Liver (tissue), 9 donors: ENCODE measurements around the gene SLC38A10. TPM values are rescaled to one million over a fixed set of nuclear protein-coding genes. Genes with fewer than 3 reads are reported as not detected.

Experiments
- DNase-seq: peaks from one replicate; pipeline ENCODE4 v3.0.0-alpha.2; 2017; ENCODE audit warnings: low spot score
- H3K27ac ChIP-seq, 2 donors: one replicate each; pipeline ENCODE4 v1.7.0; 2013; ENCODE audit warnings: inconsistent platforms in 2 of 2, low read length in 2 of 2, control low read depth in 1 of 2, low read depth in 1 of 2, mild to moderate bottlenecking in 1 of 2
- H3K27me3 ChIP-seq, 4 donors: one replicate each; pipeline versions ENCODE4 v1.6.1 to v1.7.0; 2013; ENCODE audit warnings: low read length in 3 of 4, inconsistent platforms in 1 of 4, mild to moderate bottlenecking in 1 of 4, moderate library complexity in 1 of 4; ENCODE audit not compliant: control insufficient read depth in 4 of 4, insufficient read depth in 4 of 4
- H3K36me3 ChIP-seq, 4 donors: one replicate each; pipeline versions ENCODE4 v1.6.1 to v1.7.0; 2013; ENCODE audit warnings: low read length in 3 of 4, mild to moderate bottlenecking in 3 of 4, low read depth in 1 of 4, moderate library complexity in 1 of 4; ENCODE audit not compliant: control insufficient read depth in 4 of 4, insufficient read depth in 3 of 4
- H3K4me1 ChIP-seq, 4 donors: one replicate each; pipeline versions ENCODE4 v1.6.1 to v1.7.0; 2013; ENCODE audit warnings: low read length in 3 of 4, mild to moderate bottlenecking in 3 of 4, moderate library complexity in 1 of 4; ENCODE audit not compliant: control insufficient read depth in 4 of 4, insufficient read depth in 4 of 4
- H3K4me3 ChIP-seq, 3 donors: one replicate each; pipeline versions ENCODE4 v1.6.1 to v1.7.0; 2013; ENCODE audit warnings: low read length in 3 of 3, control low read depth in 1 of 3, low read depth in 1 of 3, mild to moderate bottlenecking in 1 of 3
- H3K9ac ChIP-seq, 2 donors: one replicate each; pipeline ENCODE4 v1.7.0; 2013; ENCODE audit warnings: low read length in 2 of 2, mild to moderate bottlenecking in 2 of 2, moderate library complexity in 2 of 2, control low read depth in 1 of 2, low read depth in 1 of 2
- H3K9me3 ChIP-seq, 4 donors: one replicate each; pipeline versions ENCODE4 v1.6.1 to v1.7.0; 2013; ENCODE audit warnings: low read length in 3 of 4; ENCODE audit not compliant: control insufficient read depth in 4 of 4
- EGR1 ChIP-seq, 2 donors: IDR thresholded peaks; 2 replicates each; pipeline ENCODE4 v1.6.1; 2016 to 2018; ENCODE audit warnings: antibody characterized with exemption in 2 of 2, low read depth in 2 of 2
- FOXA1 ChIP-seq: IDR thresholded peaks from 2 replicates; pipeline ENCODE4 v1.6.1; 2016; ENCODE audit warnings: antibody characterized with exemption
- GABPA ChIP-seq, 2 donors: IDR thresholded peaks in 1 of 2; conservative IDR thresholded peaks in 1 of 2; 2 replicates each; pipeline ENCODE4 v1.6.1; 2016; ENCODE audit warnings: antibody characterized with exemption in 2 of 2, mild to moderate bottlenecking in 1 of 2, moderate library complexity in 1 of 2
- HNF4A ChIP-seq, 2 donors: conservative IDR thresholded peaks; 2 replicates each; pipeline ENCODE4 v1.6.1; 2016; ENCODE audit warnings: antibody characterized with exemption in 2 of 2, mild to moderate bottlenecking in 2 of 2
- HNF4G ChIP-seq: IDR thresholded peaks from 2 replicates; pipeline ENCODE4 v1.6.1; 2016; ENCODE audit warnings: antibody characterized with exemption
- JUND ChIP-seq, 2 donors: IDR thresholded peaks; 2 replicates each; pipeline ENCODE4 v1.6.1; 2016; ENCODE audit warnings: antibody characterized with exemption in 2 of 2
- NR2F2 ChIP-seq: IDR thresholded peaks from 2 replicates; pipeline ENCODE4 v1.6.1; 2016; ENCODE audit warnings: antibody characterized with exemption
- RAD21 ChIP-seq, 2 donors: IDR thresholded peaks; 2 replicates each; pipeline ENCODE4 v1.6.1; 2016; ENCODE audit warnings: antibody characterized with exemption in 2 of 2, mild to moderate bottlenecking in 2 of 2
- SP1 ChIP-seq: IDR thresholded peaks from 2 replicates; pipeline ENCODE4 v1.6.1; 2018; ENCODE audit warnings: antibody characterized with exemption, mild to moderate bottlenecking
- TAF1 ChIP-seq: conservative IDR thresholded peaks from 2 replicates; pipeline ENCODE4 v1.6.1; 2016; ENCODE audit warnings: antibody characterized with exemption, mild to moderate bottlenecking
- ZBTB33 ChIP-seq: IDR thresholded peaks from 2 replicates; pipeline ENCODE4 v1.6.1; 2016; ENCODE audit warnings: antibody characterized with exemption
- WGBS: extraction: QIAGEN DNeasy Blood & Tissue Kit; methylation state at CpG from one replicate; pipeline ENCODE4 v1.1.7; 2013; 5-methylcytosine and 5-hydroxymethylcytosine counted together
- polyA plus RNA-seq, 2 donors: library from polyadenylated mRNA; stranded (reverse) in 1 of 2; unstranded in 1 of 2; fragments of 200-250 nt in 1 of 2; fragments of >200 nt in 1 of 2; fragmentation: Nextera tagmentation in 1 of 2; extraction: Ambion mirVana in 1 of 2; gene quantifications; one replicate each; pipeline versions ENCODE4 v1.2.1 to v1.2.3, GENCODE V29; 2013 to 2015
- total RNA-seq, 2 donors: library from RNA; depleted of rRNA; stranded (reverse); fragments of >200 nt; gene quantifications; one replicate each; pipeline ENCODE4 v1.2.3, GENCODE V29; 2014
- TF ChIP-seq, protein P1 (sequence below): IDR thresholded peaks from 2 replicates; pipeline ENCODE4 v1.6.1; 2016; ENCODE audit warnings: antibody characterized with exemption
- TF ChIP-seq, protein P2 (sequence below): IDR thresholded peaks from 2 replicates; pipeline ENCODE4 v1.6.1; 2016; ENCODE audit warnings: antibody characterized with exemption, mild to moderate bottlenecking
- donor health status: healthy.
- donor health status: healthy.
- donor health status: healthy.
- donor health status: healthy.
- donor health status: healthy.

Gene SLC38A10
- total and polyA plus RNA-seq, 4 donors: 29.3 to 117 (median 54.7) TPM

DNA sequence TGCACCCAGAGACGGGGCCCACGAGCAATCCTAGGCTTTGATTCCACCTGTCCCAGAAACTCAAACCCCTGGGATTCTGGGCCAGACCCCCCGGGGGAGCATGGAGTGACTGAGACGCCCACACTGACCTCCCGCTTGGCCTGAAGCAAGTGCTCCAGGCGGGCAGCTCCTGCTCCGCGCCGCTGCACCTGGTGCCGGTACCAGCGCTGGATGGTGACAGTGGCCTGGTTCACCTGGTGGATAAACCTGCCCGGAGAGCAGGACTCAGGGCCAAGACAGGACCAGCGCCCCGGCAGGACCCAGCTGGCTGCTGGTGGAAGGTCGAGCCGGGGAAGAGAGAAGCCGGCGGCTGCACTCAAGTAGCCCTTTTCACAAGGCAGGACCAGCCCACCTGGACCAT lies 94.9 kb downstream of the SLC38A10 start:
- Histone ChIP-seq H3K36me3 (no peaks in the 10 kb centered on the region), H3K9me3 (no peaks in the 10 kb centered on the region), H3K27ac (no peak overlapping the region), H3K27me3 (no peaks in the 10 kb centered on the region), H3K4me1 (no peaks in the 10 kb centered on the region), H3K9ac (no peak overlapping the region), H3K4me3 (no peak overlapping the region)
- WGBS: 93% methylated on average over 18 of the region's 18 CpGs
- no peak for DNase-seq
- TF ChIP-seq HNF4A (conservative IDR thresholded peaks at IDR 0.05): no peak

DNA sequence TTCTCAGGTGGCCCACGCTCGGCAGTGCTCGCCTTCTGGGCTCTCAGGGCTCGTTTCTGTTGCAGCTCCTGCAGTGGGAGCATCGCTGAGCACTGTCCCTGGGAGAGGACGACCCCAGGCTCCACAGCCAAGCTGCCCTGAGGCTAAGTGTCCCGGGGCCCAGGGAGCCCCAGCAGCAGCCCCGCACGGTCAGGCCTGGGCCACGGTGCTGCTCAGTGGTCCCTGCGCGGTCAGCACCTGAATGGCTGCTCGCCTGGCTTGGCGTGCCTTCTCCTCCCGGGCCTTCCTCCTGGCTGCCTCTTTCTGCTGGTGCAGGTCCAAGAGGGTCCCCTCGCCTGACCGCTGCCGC lies 95.7 kb downstream of the SLC38A10 start:
- Histone ChIP-seq H3K36me3 (no peaks in the 10 kb centered on the region), H3K9ac (no peak overlapping the region), H3K4me1 (no peaks in the 10 kb centered on the region)

DNA sequence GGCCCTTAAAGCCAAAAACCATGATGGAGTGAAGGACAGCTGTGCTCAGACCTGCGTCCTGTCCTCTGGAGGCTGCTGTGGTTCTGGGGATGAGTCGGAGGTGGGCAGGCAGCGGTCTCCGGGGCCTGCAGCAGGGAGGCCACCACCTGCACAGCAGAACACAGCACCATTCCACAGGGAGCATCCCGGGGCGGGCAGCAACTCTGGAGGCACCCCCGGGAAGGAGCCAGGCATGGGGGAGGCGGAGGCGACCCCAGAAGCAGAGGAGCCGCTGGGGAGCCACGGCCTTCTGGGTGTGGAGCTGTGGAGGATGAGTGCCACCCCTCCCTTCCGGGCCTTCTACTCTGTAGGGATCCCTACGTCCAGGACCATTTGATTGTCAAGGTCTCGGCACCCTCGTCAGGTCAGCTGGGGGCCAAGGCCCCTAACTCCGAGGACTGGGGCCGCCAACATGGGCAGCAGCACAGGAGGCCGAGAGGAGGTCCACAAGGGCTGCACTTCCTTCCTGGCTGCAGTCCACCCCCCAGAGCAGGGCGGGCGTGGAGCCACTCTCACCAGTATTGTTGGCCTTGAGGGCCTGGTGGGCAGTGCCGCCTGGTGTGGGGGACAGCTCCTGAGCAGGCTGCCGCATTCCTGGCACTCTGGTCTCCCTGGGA lies 96.2 kb downstream of the SLC38A10 start:
- no peak for DNase-seq
- 95% methylated on average over 22 of the region's 22 CpGs for WGBS

More for the DNA sequence above, 95.7 kb downstream of the SLC38A10 start:
- no peak overlapping the region for H3K27ac ChIP-seq
- no peak for DNase-seq
- TF ChIP-seq RAD21 (IDR thresholded peaks at IDR 0.05): no peak
- no peaks in the 10 kb centered on the region for H3K27me3 ChIP-seq
- no peaks in the 10 kb centered on the region for H3K9me3 ChIP-seq
- no peak overlapping the region for H3K4me3 ChIP-seq
- 96% methylated on average over 18 of the region's 18 CpGs for WGBS

More for the DNA sequence above, 96.2 kb downstream of the SLC38A10 start:
- no peak overlapping the region for H3K27ac ChIP-seq
- no peaks in the 10 kb centered on the region for H3K9me3 ChIP-seq
- H3K4me3 ChIP-seq: no peak overlapping the region
- TF ChIP-seq EGR1 (IDR thresholded peaks at IDR 0.05; ENCODE audit: low read depth in 2 of 2): no peak
- no peak for TF ChIP-seq JUND (IDR thresholded peaks at IDR 0.05)
- TF ChIP-seq, protein P1, sequence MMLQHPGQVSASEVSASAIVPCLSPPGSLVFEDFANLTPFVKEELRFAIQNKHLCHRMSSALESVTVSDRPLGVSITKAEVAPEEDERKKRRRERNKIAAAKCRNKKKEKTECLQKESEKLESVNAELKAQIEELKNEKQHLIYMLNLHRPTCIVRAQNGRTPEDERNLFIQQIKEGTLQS: no peak
- TF ChIP-seq HNF4A (conservative IDR thresholded peaks at IDR 0.05): no peak
- no peak for TF ChIP-seq TAF1
- TF ChIP-seq ZBTB33: no peak
- no peak for TF ChIP-seq GABPA (IDR thresholded peaks at IDR 0.05 in 1 of 2, conservative IDR thresholded peaks at IDR 0.05 in 1 of 2)
- no peak for TF ChIP-seq SP1
- TF ChIP-seq FOXA1: no peak
- TF ChIP-seq NR2F2: no peak
- no peak for TF ChIP-seq HNF4G
- TF ChIP-seq, protein P2, sequence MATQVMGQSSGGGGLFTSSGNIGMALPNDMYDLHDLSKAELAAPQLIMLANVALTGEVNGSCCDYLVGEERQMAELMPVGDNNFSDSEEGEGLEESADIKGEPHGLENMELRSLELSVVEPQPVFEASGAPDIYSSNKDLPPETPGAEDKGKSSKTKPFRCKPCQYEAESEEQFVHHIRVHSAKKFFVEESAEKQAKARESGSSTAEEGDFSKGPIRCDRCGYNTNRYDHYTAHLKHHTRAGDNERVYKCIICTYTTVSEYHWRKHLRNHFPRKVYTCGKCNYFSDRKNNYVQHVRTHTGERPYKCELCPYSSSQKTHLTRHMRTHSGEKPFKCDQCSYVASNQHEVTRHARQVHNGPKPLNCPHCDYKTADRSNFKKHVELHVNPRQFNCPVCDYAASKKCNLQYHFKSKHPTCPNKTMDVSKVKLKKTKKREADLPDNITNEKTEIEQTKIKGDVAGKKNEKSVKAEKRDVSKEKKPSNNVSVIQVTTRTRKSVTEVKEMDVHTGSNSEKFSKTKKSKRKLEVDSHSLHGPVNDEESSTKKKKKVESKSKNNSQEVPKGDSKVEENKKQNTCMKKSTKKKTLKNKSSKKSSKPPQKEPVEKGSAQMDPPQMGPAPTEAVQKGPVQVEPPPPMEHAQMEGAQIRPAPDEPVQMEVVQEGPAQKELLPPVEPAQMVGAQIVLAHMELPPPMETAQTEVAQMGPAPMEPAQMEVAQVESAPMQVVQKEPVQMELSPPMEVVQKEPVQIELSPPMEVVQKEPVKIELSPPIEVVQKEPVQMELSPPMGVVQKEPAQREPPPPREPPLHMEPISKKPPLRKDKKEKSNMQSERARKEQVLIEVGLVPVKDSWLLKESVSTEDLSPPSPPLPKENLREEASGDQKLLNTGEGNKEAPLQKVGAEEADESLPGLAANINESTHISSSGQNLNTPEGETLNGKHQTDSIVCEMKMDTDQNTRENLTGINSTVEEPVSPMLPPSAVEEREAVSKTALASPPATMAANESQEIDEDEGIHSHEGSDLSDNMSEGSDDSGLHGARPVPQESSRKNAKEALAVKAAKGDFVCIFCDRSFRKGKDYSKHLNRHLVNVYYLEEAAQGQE: no peak
- no peak for TF ChIP-seq RAD21 (IDR thresholded peaks at IDR 0.05)
- H3K27me3 ChIP-seq: no peaks in the 10 kb centered on the region
- H3K4me1 ChIP-seq: no peaks in the 10 kb centered on the region
- H3K9ac ChIP-seq: no peak overlapping the region
- no peaks in the 10 kb centered on the region for H3K36me3 ChIP-seq
